ENCODE measurements around the gene CHCHD10. TPM values are rescaled to one million over a fixed set of nuclear protein-coding genes. Genes with fewer than 3 reads are reported as not detected.

The CHCHD10 gene
- total and polyA plus RNA-seq, 2 of the 8 experiments (the other 6 are each of a cell fraction or from before 2014, with no cell fraction given), result 58.3 to 94.5 TPM

DNA sequence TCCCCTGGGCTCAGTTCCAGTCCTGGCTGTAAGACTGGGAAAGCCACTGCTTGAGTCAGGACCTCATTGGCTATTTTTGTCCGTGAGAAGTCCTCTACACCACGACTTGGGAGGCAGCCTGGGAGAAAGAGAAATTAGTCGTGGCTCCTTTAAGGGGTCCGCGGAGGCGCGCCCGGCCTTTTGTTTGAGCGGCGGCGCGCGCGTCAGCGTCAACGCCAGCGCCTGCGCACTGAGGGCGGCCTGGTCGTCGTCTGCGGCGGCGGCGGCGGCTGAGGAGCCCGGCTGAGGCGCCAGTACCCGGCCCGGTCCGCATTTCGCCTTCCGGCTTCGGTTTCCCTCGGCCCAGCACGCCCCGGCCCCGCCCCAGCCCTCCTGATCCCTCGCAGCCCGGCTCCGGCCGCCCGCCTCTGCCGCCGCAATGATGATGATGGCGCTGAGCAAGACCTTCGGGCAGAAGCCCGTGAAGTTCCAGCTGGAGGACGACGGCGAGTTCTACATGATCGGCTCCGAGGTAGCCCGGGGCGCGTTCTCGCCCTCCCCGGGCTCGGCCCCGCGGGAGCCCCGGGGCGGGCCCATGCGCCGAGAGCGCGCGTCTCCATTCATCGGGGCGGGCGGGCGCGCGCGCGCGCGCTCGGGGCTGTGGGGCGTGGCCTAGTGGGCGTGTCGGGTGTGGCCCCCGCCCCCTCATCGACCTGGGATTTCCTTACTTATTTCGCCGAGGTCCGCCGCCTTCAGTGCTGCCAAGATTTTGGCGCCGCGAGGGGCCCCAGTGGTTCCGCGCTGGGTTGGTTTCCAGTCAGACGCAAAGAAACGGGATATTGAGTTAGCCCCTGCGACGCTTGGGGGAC, 19.2 kb upstream of the CHCHD10 start, which contains the start of gene SMARCB1:
Gene SMARCB1, plus strand, starts transcription at position 215 of the 848 bp plus-strand sequence. Its CDS starts 204 bp downstream, at position 419.
- peak within 1 kb of the TSS; percentile 79 to 87 (median 82) for H3K4me3 ChIP-seq (ENCODE audit: extremely low read depth in 1 of 4, insufficient read depth in 2 of 4, low read depth in 3 of 4, low read length in 4 of 4)
- peak within 1 kb of the TSS; percentile 100 for H4K8ac ChIP-seq (ENCODE audit: extremely low read depth, insufficient read depth, low read length)
- peak within 1 kb of the TSS; percentile 94 for H4K5ac ChIP-seq (ENCODE audit: insufficient read length, low read depth, low read length)
- no peak within 1 kb of the TSS for H2AK5ac ChIP-seq (ENCODE audit: low read depth, low read length)
- H3K56ac ChIP-seq (replicated peaks; ENCODE audit: insufficient read length, low read depth, low read length), result peak within 1 kb of the TSS; percentile 97
- peaks cover 3% of the 10 kb centered on the region; the same call in 1 of the 2 replicates for H3K23me2 ChIP-seq (ENCODE audit: low read depth, low read length)
- CTCF ChIA-PET (ENCODE audit: partially characterized antibody), result interaction anchor here (5.1 to 6.4 kb wide), 2 partner anchors 11 to 17 kb away, joined by 42 to 47 read pairs; partner anchors contain the start of genes CHCHD10 and MMP11
- FAIRE-seq (peak; percentile 7), DNase-seq (ENCODE audit: low read depth in 1 of 2, low spot score in 2 of 2) (peak in 1 of 2 experiments; percentile 95)
- H3K36me3 ChIP-seq (ENCODE audit: control insufficient read depth in 2 of 4, insufficient read depth in 4 of 4, low read length in 3 of 4), result 0 out of 8 replicates have a peak, but pooled peaks cover 0 to 2% (median 0%) of the 10 kb centered on the region in 4 experiments
- peaks cover 0 to 10% (median 4%) of the 10 kb centered on the region in 4 experiments; a peak in 6 of 7 replicates for H3K4me1 ChIP-seq (replicated peaks in 1 of 4; ENCODE audit: control insufficient read depth in 3 of 4, insufficient read depth in 4 of 4, low read length in 3 of 4)
- peak within 1 kb of the TSS; percentile 89 to 96 (median 96) for H3K9ac ChIP-seq (replicated peaks in 1 of 4; ENCODE audit: extremely low read depth in 1 of 4, low read depth in 3 of 4, low read length in 3 of 4)
- H2BK120ac ChIP-seq (replicated peaks; ENCODE audit: low read depth, low read length), result no peak within 1 kb of the TSS
- H3K79me1 ChIP-seq (ENCODE audit: low read depth, low read length), result peaks cover 3% of the 10 kb centered on the region; the same call in 1 of the 2 replicates
- H3K9me3 ChIP-seq (ENCODE audit: insufficient read depth in 2 of 2, low read depth in 1 of 2, low read length in 1 of 2), result no peaks in the 10 kb centered on the region
- peak within 1 kb of the TSS; percentile 34 for H2BK12ac ChIP-seq (ENCODE audit: low read depth, low read length)
- 0 out of 2 replicates have a peak within 1 kb of the TSS, but pooled peaks have one; percentile 25 for H2BK15ac ChIP-seq (ENCODE audit: low read length)
- no peak within 1 kb of the TSS for H3K23ac ChIP-seq (ENCODE audit: insufficient read length)
- H3K14ac ChIP-seq (ENCODE audit: insufficient read length), result no peak within 1 kb of the TSS
- H3K18ac ChIP-seq (ENCODE audit: extremely low read depth, low read length), result peak within 1 kb of the TSS; percentile 38
- peak within 1 kb of the TSS; percentile 76; the same call in 1 of the 2 replicates for H2AFZ ChIP-seq (ENCODE audit: low read length)
- H3K79me2 ChIP-seq (ENCODE audit: control insufficient read depth in 1 of 2, insufficient read depth in 2 of 2, low read length in 2 of 2), result peaks cover 22 to 46% of the 10 kb centered on the region in 2 experiments
- H3K4ac ChIP-seq (replicated peaks; ENCODE audit: insufficient read length, low read depth, low read length), result peak within 1 kb of the TSS; percentile 95
- H4K91ac ChIP-seq (replicated peaks; ENCODE audit: insufficient read length, low read length), result peak within 1 kb of the TSS; percentile 58
- H2BK5ac ChIP-seq (ENCODE audit: low read depth, low read length), result peak within 1 kb of the TSS; percentile 90
- H3K4me2 ChIP-seq (ENCODE audit: insufficient read depth in 1 of 2, low read depth in 2 of 2, low read length in 2 of 2), result peak within 1 kb of the TSS; percentile 64 to 79
- H3K27ac ChIP-seq (ENCODE audit: low read depth, low read length), result peak within 1 kb of the TSS; percentile 98
- no peaks in the 10 kb centered on the region for H3K27me3 ChIP-seq (replicated peaks in 1 of 4; ENCODE audit: control insufficient read depth in 3 of 4, extremely low read depth in 1 of 4, insufficient read depth in 3 of 4, low read length in 3 of 4)
- 1% methylated on average over 69 of the region's 97 CpGs; no CpG with 5 or more reads in 1 of the 2 experiments for WGBS, 2 experiments (ENCODE audit: extremely low coverage in 1 of 2, insufficient coverage in 1 of 2, insufficient read length in 1 of 2, insufficient replicate concordance in 2 of 2, low coverage in 1 of 2, low lambda C conversion rate in 2 of 2, missing lambda C conversion rate in 1 of 2)
- POLR2A ChIA-PET (ENCODE audit: partially characterized antibody), result interaction anchor here (0.6 to 4.5 kb wide), 10 partner anchors 9 to 94 kb away, joined by 3 to 45 read pairs (median 5); partner anchors contain the start of genes CHCHD10 and MMP11
- no peak within 1 kb of the TSS for H2BK20ac ChIP-seq (ENCODE audit: low read length)
- H4K20me1 ChIP-seq (replicated peaks in 1 of 2; ENCODE audit: control insufficient read depth in 1 of 2, insufficient read depth in 2 of 2, low read length in 2 of 2), result peaks cover 2 to 19% of the 10 kb centered on the region in 2 experiments
- TF ChIP-seq JUND (IDR thresholded peaks at IDR 0.05; ENCODE audit: low read length), result peak; percentile 68; the same call in 1 of the 2 replicates
- no peak for TF ChIP-seq CHD2 (IDR thresholded peaks at IDR 0.05; ENCODE audit: low read length)
- TF ChIP-seq SP4 (IDR thresholded peaks at IDR 0.05; ENCODE audit: low read length), result no peak
- peak; percentile 93 for TF ChIP-seq TAF1 (IDR thresholded peaks at IDR 0.05; ENCODE audit: low read depth, low read length)
- no peak for TF ChIP-seq CHD1 (IDR thresholded peaks at IDR 0.05; ENCODE audit: low read depth, low read length)
- no peak for TF ChIP-seq HDAC6 (IDR thresholded peaks at IDR 0.05; ENCODE audit: low read depth, low read length)
- TF ChIP-seq NANOG (IDR thresholded peaks at IDR 0.05; ENCODE audit: insufficient read depth, low read depth, low read length, poor library complexity, severe bottlenecking), result no peak
- TF ChIP-seq, protein P1, sequence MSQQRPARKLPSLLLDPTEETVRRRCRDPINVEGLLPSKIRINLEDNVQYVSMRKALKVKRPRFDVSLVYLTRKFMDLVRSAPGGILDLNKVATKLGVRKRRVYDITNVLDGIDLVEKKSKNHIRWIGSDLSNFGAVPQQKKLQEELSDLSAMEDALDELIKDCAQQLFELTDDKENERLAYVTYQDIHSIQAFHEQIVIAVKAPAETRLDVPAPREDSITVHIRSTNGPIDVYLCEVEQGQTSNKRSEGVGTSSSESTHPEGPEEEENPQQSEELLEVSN (IDR thresholded peaks at IDR 0.05), result 0 out of 2 replicates have a peak, but pooled peaks have one; percentile 9
- TF ChIP-seq RAD21 (IDR thresholded peaks at IDR 0.05 in 1 of 2, conservative IDR thresholded peaks at IDR 0.05 in 1 of 2; ENCODE audit: low read depth in 2 of 2, low read length in 2 of 2), result peak in 1 of 2 experiments; percentile 11; a peak in 1 of 4 replicates
- TF ChIP-seq PHF8 (conservative IDR thresholded peaks at IDR 0.05; ENCODE audit: low read depth, low read length), result peak; percentile 98
